Gastroesophageal sphincter (tissue), 4 donors: ENCODE measurements around the gene NDUFS8. TPM values are rescaled to one million over a fixed set of nuclear protein-coding genes. Genes with fewer than 3 reads are reported as not detected.
A peak's percentile ranks its signal among the peaks of the same experiment; 100 is the strongest.

ENCODE experiments used
- ATAC-seq: fragments of 150-250 bp; one replicate; pipeline ENCODE4 v1.9.1; 2016; ENCODE audit warnings: mild to moderate bottlenecking, moderate library complexity
- H3K27ac ChIP-seq, 4 donors: fragments of 200-600 bp; sonication (generic) in 3 of 4; 1 replicate in 3 of 4; 2 replicates in 1 of 4; pipeline ENCODE4 v1.5.1; 2016 to 2019
- H3K27me3 ChIP-seq: fragments of 200-600 bp; sonication (generic); one replicate; pipeline ENCODE4 v1.5.1; 2019
- H3K36me3 ChIP-seq, 2 donors: fragments of 200-600 bp; sonication (generic); one replicate each; pipeline ENCODE4 v1.5.1; 2019; ENCODE audit warnings: control low read depth in 1 of 2
- H3K4me1 ChIP-seq, 3 donors: fragments of 200-600 bp; sonication (generic); 1 replicate in 2 of 3; 2 replicates in 1 of 3; pipeline ENCODE4 v1.5.1; 2016 to 2019; ENCODE audit warnings: control low read depth in 2 of 3
- H3K4me3 ChIP-seq, 2 donors: fragments of 200-600 bp; sonication (generic); one replicate each; pipeline ENCODE4 v1.5.1; 2019; ENCODE audit warnings: mild to moderate bottlenecking in 1 of 2, moderate library complexity in 1 of 2
- H3K9me3 ChIP-seq, 3 donors: fragments of 200-600 bp; sonication (generic); one replicate each; pipeline ENCODE4 v1.5.1; 2017 to 2019; ENCODE audit warnings: control low read depth in 2 of 3
- EP300 ChIP-seq: sonication (generic); formaldehyde crosslinking; IDR thresholded peaks from one replicate; pipeline ENCODE4 v1.6.1; 2017; ENCODE audit warnings: antibody characterized with exemption, mild to moderate bottlenecking
- POLR2A ChIP-seq, 2 donors: fragments of 450-650 bp; IDR thresholded peaks; one replicate each; pipeline ENCODE4 v1.6.1; 2017; ENCODE audit warnings: antibody characterized with exemption in 2 of 2, mild to moderate bottlenecking in 2 of 2, moderate library complexity in 1 of 2
- POLR2AphosphoS5 ChIP-seq: sonication (generic); formaldehyde crosslinking; IDR thresholded peaks from one replicate; pipeline ENCODE4 v1.6.1; 2017; ENCODE audit warnings: antibody characterized with exemption
- WGBS, 2 donors: methylation state at CpG; one replicate each; pipeline ENCODE4 v1.1.5; 2018; ENCODE audit warnings: low coverage in 1 of 2; 5-methylcytosine and 5-hydroxymethylcytosine counted together
- total RNA-seq, 4 donors: library from RNA; depleted of rRNA; stranded (reverse); fragments of >200 nt; gene quantifications; one replicate each; pipeline ENCODE4 v1.1.0, GENCODE V29; 2016
- TF ChIP-seq, protein P1 (sequence below), 4 experiments: fragments of 200-600 bp in 2 of 4; fragments of 450-650 bp in 2 of 4; sonication (generic) in 1 of 4; IDR thresholded peaks; one replicate each; pipeline ENCODE4 v1.5.1; 2017 to 2019; ENCODE audit warnings: antibody characterized with exemption in 4 of 4, mild to moderate bottlenecking in 2 of 4, moderate library complexity in 2 of 4

Gene NDUFS8
- total RNA-seq, 4 donors from 2014 or later: 145 to 203 (median 159) TPM

DNA sequence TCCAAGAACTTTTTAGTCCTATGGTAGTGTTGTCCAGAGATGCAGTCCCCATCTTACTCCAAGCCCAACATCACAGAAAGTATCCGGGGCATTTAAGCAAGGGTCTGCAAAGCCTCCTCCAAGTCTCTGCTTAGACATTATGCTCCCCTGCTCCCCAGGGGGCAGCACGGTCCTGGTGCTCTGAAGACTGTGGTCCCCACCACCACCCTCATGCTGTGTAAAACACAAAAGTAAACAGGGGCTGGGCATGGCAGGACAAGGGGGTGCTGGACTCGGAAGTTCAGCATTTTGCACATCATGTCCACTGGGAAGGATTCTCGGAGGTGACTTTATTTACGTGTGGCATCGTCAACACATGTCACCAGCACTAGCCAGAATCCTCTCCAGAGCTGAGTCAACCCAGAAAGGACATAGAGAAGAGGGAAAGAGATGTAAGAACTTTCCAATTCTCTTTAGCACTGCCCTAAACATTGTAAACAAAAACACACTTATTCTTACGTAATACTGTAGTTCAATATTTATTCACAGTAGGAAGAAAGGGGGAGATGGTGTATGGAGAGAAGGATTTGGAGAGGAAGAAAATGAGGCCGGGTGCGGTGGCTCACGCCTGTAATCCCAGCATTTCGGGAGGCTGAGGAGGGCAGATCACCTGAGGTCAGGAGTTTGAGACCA is 46.0 kb downstream of the NDUFS8 start:
- H3K27ac ChIP-seq: no peak overlapping the region
- WGBS, 2 donors: 89 to 91% methylated on average over 8 to 9 of the region's 11 CpGs
- no peaks in the 10 kb centered on the region for H3K27me3 ChIP-seq
- no peaks in the 10 kb centered on the region for H3K9me3 ChIP-seq
- peaks cover 0 to 7% (median 0%) of the 10 kb centered on the region in 3 donors for H3K4me1 ChIP-seq
- H3K36me3 ChIP-seq: peaks cover 0 to 87% of the 10 kb centered on the region in 2 donors
- no peak for ATAC-seq
- TF ChIP-seq, protein P1, sequence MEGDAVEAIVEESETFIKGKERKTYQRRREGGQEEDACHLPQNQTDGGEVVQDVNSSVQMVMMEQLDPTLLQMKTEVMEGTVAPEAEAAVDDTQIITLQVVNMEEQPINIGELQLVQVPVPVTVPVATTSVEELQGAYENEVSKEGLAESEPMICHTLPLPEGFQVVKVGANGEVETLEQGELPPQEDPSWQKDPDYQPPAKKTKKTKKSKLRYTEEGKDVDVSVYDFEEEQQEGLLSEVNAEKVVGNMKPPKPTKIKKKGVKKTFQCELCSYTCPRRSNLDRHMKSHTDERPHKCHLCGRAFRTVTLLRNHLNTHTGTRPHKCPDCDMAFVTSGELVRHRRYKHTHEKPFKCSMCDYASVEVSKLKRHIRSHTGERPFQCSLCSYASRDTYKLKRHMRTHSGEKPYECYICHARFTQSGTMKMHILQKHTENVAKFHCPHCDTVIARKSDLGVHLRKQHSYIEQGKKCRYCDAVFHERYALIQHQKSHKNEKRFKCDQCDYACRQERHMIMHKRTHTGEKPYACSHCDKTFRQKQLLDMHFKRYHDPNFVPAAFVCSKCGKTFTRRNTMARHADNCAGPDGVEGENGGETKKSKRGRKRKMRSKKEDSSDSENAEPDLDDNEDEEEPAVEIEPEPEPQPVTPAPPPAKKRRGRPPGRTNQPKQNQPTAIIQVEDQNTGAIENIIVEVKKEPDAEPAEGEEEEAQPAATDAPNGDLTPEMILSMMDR (IDR thresholded peaks at IDR 0.05): peak in 2 of 4 experiments; percentile 5 to 29
- no peak for TF ChIP-seq POLR2A (IDR thresholded peaks at IDR 0.05)
- no peak overlapping the region for H3K4me3 ChIP-seq

DNA sequence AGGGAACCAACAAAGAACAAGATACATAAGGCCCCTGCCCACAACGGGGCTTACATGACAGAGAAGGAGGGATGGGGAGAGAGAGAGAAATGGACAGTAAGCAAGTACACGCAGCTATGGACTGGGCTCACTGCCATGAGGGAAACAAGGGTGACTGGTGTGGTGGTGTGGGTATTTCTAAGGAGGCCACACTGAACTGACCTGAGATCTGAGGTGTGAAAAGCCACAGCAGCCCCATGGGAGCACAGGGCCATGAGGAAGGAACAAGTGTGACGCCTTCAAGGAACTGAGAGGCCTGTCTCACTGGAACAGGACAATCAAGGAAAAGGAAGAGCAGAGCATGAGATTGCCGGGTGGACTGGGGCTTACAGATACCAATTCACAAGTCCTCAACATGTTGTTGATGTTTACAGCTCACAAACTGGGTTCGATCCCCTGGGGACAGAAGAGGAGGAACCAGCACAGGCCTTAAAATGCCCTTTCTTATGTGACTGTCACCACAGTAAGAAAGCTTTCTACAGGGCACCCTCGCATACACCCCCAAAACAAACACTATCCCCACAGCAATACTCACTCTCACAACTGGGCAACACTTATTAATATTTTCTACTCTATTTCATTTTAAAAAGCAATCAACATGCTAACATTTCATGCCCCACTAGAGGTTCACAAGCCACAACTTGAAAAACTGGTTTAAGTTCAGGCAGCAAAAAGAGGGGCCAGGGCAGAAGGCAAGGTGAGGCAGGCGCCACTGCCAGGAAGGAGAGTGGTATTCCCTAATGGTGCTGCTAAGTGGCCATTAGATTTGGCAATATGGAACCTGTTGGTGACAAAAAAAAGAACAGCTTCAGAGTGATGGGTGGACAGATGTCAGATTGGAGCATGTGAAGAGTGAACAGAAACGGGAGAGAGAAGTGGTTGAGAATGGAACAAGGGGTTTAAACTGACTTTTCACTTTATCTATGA is 47.4 kb downstream of the NDUFS8 start:
- no peak for ATAC-seq
- Histone ChIP-seq H3K36me3 (peaks cover 0 to 73% of the 10 kb centered on the region in 2 donors), H3K27me3 (no peaks in the 10 kb centered on the region), H3K4me3 (no peak overlapping the region), H3K9me3 (no peaks in the 10 kb centered on the region), H3K27ac (no peak overlapping the region), H3K4me1 (peaks cover 0 to 21% (median 0%) of the 10 kb centered on the region in 3 donors)
- TF ChIP-seq POLR2A (IDR thresholded peaks at IDR 0.05) (no peak), POLR2AphosphoS5 (no peak), EP300 (no peak)
- TF ChIP-seq, protein P1 (IDR thresholded peaks at IDR 0.05): no peak
- 79 to 83% methylated on average over 7 of the region's 8 CpGs for WGBS, 2 donors

- Histone ChIP-seq H3K4me3 (no peak overlapping the region), H3K4me1 (peaks cover 0 to 25% (median 0%) of the 10 kb centered on the region in 3 donors), H3K27me3 (no peaks in the 10 kb centered on the region), H3K9me3 (no peaks in the 10 kb centered on the region), H3K36me3 (peaks cover 0 to 51% of the 10 kb centered on the region in 2 donors), H3K27ac (no peak overlapping the region)
- no peak for ATAC-seq
- WGBS, 2 donors: 97 to 98% methylated on average over 6 to 8 of the region's 8 CpGs
- TF ChIP-seq, protein P1 (IDR thresholded peaks at IDR 0.05): no peak
Observed at GRCh38 chr11:68080860-68081259, 50.4 kb downstream of the NDUFS8 start.

- peaks cover 0 to 25% (median 0%) of the 10 kb centered on the region in 3 donors for H3K4me1 ChIP-seq
- H3K9me3 ChIP-seq: no peaks in the 10 kb centered on the region
- H3K4me3 ChIP-seq: no peak overlapping the region
- peaks cover 0 to 46% of the 10 kb centered on the region in 2 donors for H3K36me3 ChIP-seq
- ATAC-seq: no peak
- whole genome bisulfite sequencing, 2 donors: 83 to 89% methylated on average over 5 to 9 of the region's 9 CpGs
- H3K27ac ChIP-seq: no peak overlapping the region
- peak; percentile 13 for TF ChIP-seq POLR2AphosphoS5
- TF ChIP-seq POLR2A (IDR thresholded peaks at IDR 0.05): no peak
- no peak for TF ChIP-seq EP300
- H3K27me3 ChIP-seq: no peaks in the 10 kb centered on the region
Observed at GRCh38 chr11:68081691-68082090, 51.2 kb downstream of the NDUFS8 start.

DNA sequence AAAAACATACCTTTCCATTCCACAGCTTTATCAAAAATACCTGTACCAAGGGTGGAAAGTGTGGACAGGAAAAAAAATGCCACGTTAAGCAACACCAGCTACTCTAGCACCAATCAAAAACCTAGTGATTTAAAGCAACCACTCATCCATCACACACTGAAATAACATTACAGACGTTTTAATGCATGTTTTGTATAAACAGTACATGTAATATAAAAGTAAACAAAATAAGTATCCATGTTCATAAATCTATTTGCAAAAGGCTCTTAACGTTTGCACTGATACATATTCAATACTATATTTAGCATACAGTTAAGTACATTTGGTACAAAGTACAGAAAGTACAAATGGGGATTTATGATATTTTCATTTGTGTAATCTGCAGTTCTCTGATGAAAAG is 52.0 kb downstream of the NDUFS8 start:
- Histone ChIP-seq H3K4me1 (peaks cover 0 to 25% (median 0%) of the 10 kb centered on the region in 3 donors), H3K27ac (no peak overlapping the region), H3K27me3 (no peaks in the 10 kb centered on the region), H3K4me3 (no peak overlapping the region), H3K9me3 (no peaks in the 10 kb centered on the region), H3K36me3 (peaks cover 0 to 39% of the 10 kb centered on the region in 2 donors)
- WGBS, 2 donors: 23 to 36% methylated on average over 3 of the region's 3 CpGs
- ATAC-seq: no peak
- TF ChIP-seq POLR2AphosphoS5 (no peak), EP300 (no peak), POLR2A (IDR thresholded peaks at IDR 0.05) (no peak)
- TF ChIP-seq, protein P1 (IDR thresholded peaks at IDR 0.05): no peak
